BE2C (cell line): ENCODE results near the gene MT1M.

Experiments
- DNase-seq: peaks from one replicate; pipeline ENCODE4 v3.0.0-alpha.2; 2020
- H3K27me3 ChIP-seq: fragments of 250-450 bp; sonication (Bioruptor Pico); 2 replicates; pipeline ENCODE4 v1.5.1; 2020; ENCODE audit warnings: mild to moderate bottlenecking
- H3K36me3 ChIP-seq: fragments of 250-450 bp; sonication (Bioruptor Pico); 2 replicates; pipeline ENCODE4 v1.5.1; 2020; ENCODE audit warnings: mild to moderate bottlenecking
- H3K4me1 ChIP-seq: fragments of 250-450 bp; sonication (Bioruptor Pico); 2 replicates; pipeline ENCODE4 v1.5.1; 2020
- H3K4me3 ChIP-seq: 2 replicates; pipeline ENCODE4 v1.5.1; 2011; ENCODE audit warnings: low read depth, low read length
- H3K9me3 ChIP-seq: fragments of 250-450 bp; sonication (Bioruptor Pico); 2 replicates; pipeline ENCODE4 v1.5.1; 2020
- TF ChIP-seq, protein P1 (sequence below): IDR thresholded peaks from 2 replicates; pipeline ENCODE4 v1.5.1; 2012; ENCODE audit warnings: mild to moderate bottlenecking, low read depth, low read length

The MT1M gene

DNA sequence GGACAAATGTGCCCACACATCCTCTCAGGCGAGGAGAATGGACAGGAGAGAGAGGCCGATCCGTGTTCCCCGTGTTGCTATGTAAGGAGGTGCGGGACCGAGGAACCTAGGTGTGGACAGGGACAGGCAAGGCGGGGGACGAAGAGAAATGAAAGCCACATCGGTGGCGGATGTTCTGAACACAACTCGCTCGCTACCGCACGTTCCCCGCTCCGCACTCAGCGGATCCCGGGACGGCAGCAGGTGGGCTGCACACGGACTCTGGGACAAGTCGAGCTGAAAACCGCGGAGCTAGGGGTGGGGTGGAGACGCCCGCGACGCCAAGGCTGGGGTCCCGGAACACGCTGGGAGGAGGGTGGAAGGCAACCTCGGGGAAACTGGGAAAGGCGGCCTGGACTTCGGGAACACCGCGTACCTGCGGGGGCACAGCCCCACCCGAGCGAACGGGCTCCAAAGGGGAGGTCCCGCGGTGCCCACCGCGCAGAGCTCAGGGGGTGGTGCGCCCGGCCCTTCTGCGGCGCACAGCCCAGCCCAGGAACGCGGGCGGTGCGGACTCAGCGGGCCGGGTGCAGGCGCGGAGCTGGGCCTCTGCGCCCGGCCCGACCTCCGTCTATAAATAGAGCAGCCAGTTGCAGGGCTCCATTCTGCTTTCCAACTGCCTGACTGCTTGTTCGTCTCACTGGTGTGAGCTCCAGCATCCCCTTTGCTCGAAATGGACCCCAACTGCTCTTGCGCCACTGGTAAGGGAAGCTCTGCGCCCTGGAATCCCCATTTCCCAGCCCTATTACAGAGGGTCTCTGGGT is 7.1 kb upstream of the MT1M start, which contains the start of gene MT1E:
Gene MT1E (plus strand): TSS at position 642 of the 803 bp plus-strand sequence. CDS start 71 bp downstream, at position 713.
- peaks cover 12% of the 10 kb centered on the region for H3K27me3 ChIP-seq
- H3K9me3 ChIP-seq: no peaks in the 10 kb centered on the region
- TF ChIP-seq, protein P1, sequence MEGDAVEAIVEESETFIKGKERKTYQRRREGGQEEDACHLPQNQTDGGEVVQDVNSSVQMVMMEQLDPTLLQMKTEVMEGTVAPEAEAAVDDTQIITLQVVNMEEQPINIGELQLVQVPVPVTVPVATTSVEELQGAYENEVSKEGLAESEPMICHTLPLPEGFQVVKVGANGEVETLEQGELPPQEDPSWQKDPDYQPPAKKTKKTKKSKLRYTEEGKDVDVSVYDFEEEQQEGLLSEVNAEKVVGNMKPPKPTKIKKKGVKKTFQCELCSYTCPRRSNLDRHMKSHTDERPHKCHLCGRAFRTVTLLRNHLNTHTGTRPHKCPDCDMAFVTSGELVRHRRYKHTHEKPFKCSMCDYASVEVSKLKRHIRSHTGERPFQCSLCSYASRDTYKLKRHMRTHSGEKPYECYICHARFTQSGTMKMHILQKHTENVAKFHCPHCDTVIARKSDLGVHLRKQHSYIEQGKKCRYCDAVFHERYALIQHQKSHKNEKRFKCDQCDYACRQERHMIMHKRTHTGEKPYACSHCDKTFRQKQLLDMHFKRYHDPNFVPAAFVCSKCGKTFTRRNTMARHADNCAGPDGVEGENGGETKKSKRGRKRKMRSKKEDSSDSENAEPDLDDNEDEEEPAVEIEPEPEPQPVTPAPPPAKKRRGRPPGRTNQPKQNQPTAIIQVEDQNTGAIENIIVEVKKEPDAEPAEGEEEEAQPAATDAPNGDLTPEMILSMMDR: no peak
- H3K4me3 ChIP-seq: no peak within 1 kb of the TSS
- DNase-seq: no peak
- H3K36me3 ChIP-seq: no peaks in the 10 kb centered on the region
- H3K4me1 ChIP-seq: peaks cover 2% of the 10 kb centered on the region; the same call in 1 of the 2 replicates

DNA sequence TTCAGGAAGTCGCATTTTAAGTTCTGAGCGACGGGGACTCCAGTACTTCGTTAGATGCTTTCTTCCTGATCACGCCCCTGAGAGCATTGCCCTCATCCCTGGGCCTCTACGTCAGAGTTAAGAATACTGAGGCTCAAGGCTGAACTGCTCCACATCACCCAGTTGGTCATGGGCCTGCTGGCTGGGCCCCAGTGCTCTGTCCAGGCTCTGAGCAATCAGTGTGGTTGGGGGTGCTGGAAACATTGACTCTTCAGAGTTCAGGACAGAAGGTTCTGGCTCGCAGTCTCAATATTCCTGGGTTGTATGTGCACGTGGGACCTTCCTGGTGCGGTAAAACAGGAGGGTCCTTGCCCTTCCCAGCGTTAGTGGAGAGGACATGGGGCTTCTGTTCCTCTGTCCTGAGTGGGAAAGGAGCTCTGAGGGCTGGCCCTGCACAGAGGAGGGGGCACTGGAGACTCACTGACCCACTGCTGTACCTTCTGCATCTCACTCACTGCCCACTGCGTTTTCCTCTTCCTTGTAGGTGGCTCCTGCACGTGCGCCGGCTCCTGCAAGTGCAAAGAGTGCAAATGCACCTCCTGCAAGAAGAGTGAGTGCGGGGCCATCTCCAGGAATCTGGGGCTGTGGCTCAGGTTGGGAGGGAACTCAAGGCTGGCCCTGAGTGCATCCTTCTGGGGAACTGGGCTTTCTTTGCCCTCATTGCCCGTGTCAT is 6.4 kb upstream of the MT1M start:
- Histone ChIP-seq H3K4me3 (no peak overlapping the region), H3K36me3 (no peaks in the 10 kb centered on the region), H3K9me3 (no peaks in the 10 kb centered on the region), H3K4me1 (peaks cover 2% of the 10 kb centered on the region; the same call in 1 of the 2 replicates), H3K27me3 (peaks cover 13% of the 10 kb centered on the region)
- TF ChIP-seq, protein P1: no peak
- DNase-seq: no peak

DNA sequence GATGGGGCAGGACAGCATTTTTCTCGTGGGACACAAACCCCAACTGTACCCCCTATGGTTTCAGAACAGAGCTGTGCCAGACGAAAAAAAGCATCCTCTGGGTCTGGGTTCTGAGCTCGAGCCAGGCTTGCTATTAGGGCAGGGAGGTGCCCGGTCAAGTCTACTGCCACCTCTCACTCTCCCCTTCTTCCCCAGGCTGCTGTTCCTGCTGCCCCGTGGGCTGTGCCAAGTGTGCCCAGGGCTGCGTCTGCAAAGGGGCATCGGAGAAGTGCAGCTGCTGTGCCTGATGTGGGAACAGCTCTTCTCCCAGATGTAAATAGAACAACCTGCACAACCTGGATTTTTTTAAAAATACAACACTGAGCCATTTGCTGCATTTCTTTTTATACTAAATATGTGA is 5.8 kb upstream of the MT1M start:
- no peak for DNase-seq
- TF ChIP-seq, protein P1: no peak
- Histone ChIP-seq H3K27me3 (peaks cover 19% of the 10 kb centered on the region), H3K36me3 (no peaks in the 10 kb centered on the region), H3K4me3 (no peak overlapping the region), H3K4me1 (peaks cover 2% of the 10 kb centered on the region; the same call in 1 of the 2 replicates), H3K9me3 (no peaks in the 10 kb centered on the region)

DNA sequence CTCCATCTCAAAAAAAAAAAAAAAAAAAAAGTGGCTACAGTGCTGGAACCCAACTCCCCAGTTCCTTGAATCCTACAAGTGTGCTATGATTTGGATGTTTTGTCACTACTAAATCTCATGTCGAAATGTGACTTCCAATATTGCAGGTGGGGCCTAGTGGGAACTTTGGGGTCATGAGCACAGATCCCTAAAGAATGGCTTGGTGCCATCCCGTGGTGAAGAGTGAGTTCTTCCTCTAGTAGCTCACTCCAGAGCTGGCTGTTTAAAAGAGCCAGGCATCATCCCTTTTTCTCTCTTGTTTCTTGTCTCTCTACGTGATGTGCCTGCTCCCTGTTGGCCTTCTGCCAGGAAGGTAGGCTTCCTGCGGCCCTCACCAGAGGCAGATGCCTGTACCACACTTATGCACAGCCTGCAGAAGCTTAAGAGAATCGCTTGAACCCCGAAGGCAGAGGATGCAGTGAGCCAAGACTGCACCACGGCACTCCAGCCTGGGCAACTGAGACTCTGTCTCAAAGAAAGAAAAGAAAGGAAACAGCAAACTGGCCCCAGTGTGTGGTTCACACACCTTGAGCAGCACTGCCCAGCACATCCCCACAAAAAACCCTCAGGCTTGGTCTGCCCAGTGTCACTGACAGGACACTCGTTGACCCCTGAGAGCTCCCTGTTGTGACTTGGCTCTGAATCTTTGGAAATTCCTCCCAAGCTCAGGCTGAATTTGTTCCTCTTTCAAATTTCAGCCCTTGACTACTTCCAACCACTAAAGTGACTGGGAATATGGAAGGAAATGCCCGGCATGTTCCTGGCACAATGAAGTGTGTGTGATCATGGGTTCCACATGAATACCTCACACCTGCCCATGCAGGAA is 3.7 kb upstream of the MT1M start:
- H3K36me3 ChIP-seq: no peaks in the 10 kb centered on the region
- TF ChIP-seq, protein P1: no peak
- no peaks in the 10 kb centered on the region for H3K9me3 ChIP-seq
- DNase-seq: no peak
- H3K27me3 ChIP-seq: peaks cover 37% of the 10 kb centered on the region
- H3K4me1 ChIP-seq: peaks cover 2% of the 10 kb centered on the region; the same call in 1 of the 2 replicates
- no peak overlapping the region for H3K4me3 ChIP-seq

DNA sequence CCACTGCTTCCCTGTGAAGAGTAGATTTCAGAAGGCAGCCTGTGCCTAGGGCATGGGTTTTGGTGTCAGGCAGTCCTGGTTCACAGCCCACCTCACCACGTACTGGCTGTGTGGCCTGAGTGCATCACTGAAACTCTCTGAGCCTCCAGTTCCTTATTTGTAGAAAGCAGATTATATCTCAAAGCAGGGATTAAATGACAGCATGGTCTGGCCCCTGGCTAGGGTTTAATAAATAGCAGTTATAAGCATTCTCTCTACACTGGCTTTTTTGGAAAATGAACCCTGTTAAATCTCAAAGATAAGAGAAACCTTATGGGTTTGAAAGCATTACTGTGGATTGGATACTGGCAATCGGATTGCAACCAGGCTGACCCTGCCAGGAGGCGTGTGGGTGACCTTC is 2.9 kb upstream of the MT1M start:
- Histone ChIP-seq H3K27me3 (peaks cover 45% of the 10 kb centered on the region), H3K9me3 (no peaks in the 10 kb centered on the region)
- TF ChIP-seq, protein P1: no peak

More for the DNA sequence above, 2.9 kb upstream of the MT1M start:
- no peak for DNase-seq
- Histone ChIP-seq H3K4me1 (peaks cover 2% of the 10 kb centered on the region; the same call in 1 of the 2 replicates), H3K36me3 (no peaks in the 10 kb centered on the region), H3K4me3 (no peak overlapping the region)
